Motor neuron (in vitro differentiated cells): ENCODE results near the gene NFKBIA. TPM values are rescaled to one million over a fixed set of nuclear protein-coding genes. Genes with fewer than 3 reads are reported as not detected.
A peak's percentile ranks its signal among the peaks of the same experiment; 100 is the strongest.
"Not testable (repeated sequence)": the region's sequence is repeated elsewhere in the genome, so short reads cannot be mapped to it uniquely, and the experiment has no call there.

Source experiments
- ATAC-seq, 8 experiments: fragments of 200-7000 bp; cut with Tn5 transposase; replicated peaks in 6 of 8; 2 replicates each; pipeline ENCODE4 v1.8.0; 2021; ENCODE audit warnings: mild to moderate bottlenecking in 8 of 8, moderate library complexity in 8 of 8
- H3K27ac ChIP-seq, 2 donors: fragments of 250-450 bp; sonication (Bioruptor Pico); 2 replicates each; pipeline ENCODE4 v1.9.0; 2021; ENCODE audit warnings: antibody characterized with exemption in 2 of 2, mild to moderate bottlenecking in 2 of 2, moderate library complexity in 1 of 2
- H3K4me1 ChIP-seq, 2 donors: fragments of 250-450 bp; sonication (Bioruptor Pico); replicated peaks in 1 of 2; 2 replicates each; pipeline ENCODE4 v1.6.1; 2021; ENCODE audit warnings: antibody characterized with exemption in 2 of 2, mild to moderate bottlenecking in 2 of 2, moderate library complexity in 1 of 2
- H3K4me3 ChIP-seq, 5 donors: fragments of 250-450 bp; sonication (Bioruptor Pico); 2 replicates each; pipeline ENCODE4 v1.9.0; 2021; ENCODE audit warnings: antibody characterized with exemption in 5 of 5, mild to moderate bottlenecking in 5 of 5, moderate library complexity in 4 of 5
- WGBS, 10 experiments: fragments of 450-650 bp; shearing (Covaris generic); methylation state at CpG; one replicate each; pipeline ENCODE4 v1.0.0; 2022; 5-methylcytosine and 5-hydroxymethylcytosine counted together
- in situ Hi-C, 9 experiments: fragments of 400-800 bp; cut with MboI; loops; one replicate each; pipeline ENCODE4 v1.15.0; 2021; ENCODE audit warnings: low sequenced_read_pairs in 9 of 9, low pct_unique_long_range_greater_than_20kb in 2 of 9; ENCODE audit not compliant: unreplicated experiment in 9 of 9
- total RNA-seq, 8 experiments: library from RNA; unstranded; fragments of 300-600 nt; gene quantifications; 2 replicates each; pipeline versions ENCODE4 v1.2.3 to v1.2.4, GENCODE V29; 2022

NFKBIA gene
- total RNA-seq = 100 to 1,000 TPM in 2 of 8 experiments, 10 to 100 TPM in 6; 19.6 to 157 (median 36.2) TPM

- H3K4me1 ChIP-seq = peaks cover 11 to 15% of the 10 kb centered on the region in 2 donors
- H3K4me3 ChIP-seq = peak within 1 kb of the TSS; percentile 67 to 96 (median 89)
- H3K27ac ChIP-seq = peak within 1 kb of the TSS; percentile 95 to 96
- in situ Hi-C loops = loop anchor here in 7 of 9 experiments (25.0 kb wide), 4 partner anchors 192 to 742 kb away; no protein-coding TSS in a partner anchor
- WGBS, 10 experiments = 0% methylated on average over 1 to 17 of the region's 69 CpGs; no CpG with 5 or more reads in 4 of the 10 experiments
- peak; percentile 62 to 86 (median 81) for ATAC-seq
These were observed at the start of gene NFKBIA for GRCh38 chr14:35404449-35405303. Gene NFKBIA (minus strand): TSS chr14:35404749. CDS start chr14:35404644, 105 bp downstream.

GRCh38 chr14:35446450-35446849, 41.9 kb upstream of the NFKBIA start:
- H3K27ac ChIP-seq = no peak overlapping the region
- peak in 3 of 8 experiments; percentile 15 to 46 (median 35) for ATAC-seq
- H3K4me1 ChIP-seq = no peaks in the 10 kb centered on the region
- in situ Hi-C loops = loop anchor here in 1 of 9 experiments (25.0 kb wide), 2 partner anchors 241 to 366 kb away; partner anchors contain the start of gene RALGAPA1
- WGBS, 10 experiments = 0 to 100% (median 78%) methylated on average over 1 of the region's 1 CpG; no CpG with 5 or more reads in 7 of the 10 experiments
- no peak overlapping the region for H3K4me3 ChIP-seq

GRCh38 chr14:35444104-35444503, 39.6 kb upstream of the NFKBIA start:
- no peak for ATAC-seq
- H3K27ac ChIP-seq = no peak overlapping the region
- 0 to 78% (median 20%) methylated on average over 1 of the region's 1 CpG; no CpG with 5 or more reads in 3 of the 10 experiments for WGBS, 10 experiments
- in situ Hi-C loops = loop anchor here in 1 of 9 experiments (25.0 kb wide), 2 partner anchors 243 to 368 kb away; partner anchors contain the start of gene RALGAPA1
- H3K4me3 ChIP-seq = no peak overlapping the region
- no peaks in the 10 kb centered on the region for H3K4me1 ChIP-seq

GRCh38 chr14:35441160-35441559, 36.6 kb upstream of the NFKBIA start:
- Histone ChIP-seq H3K4me3 (no peak overlapping the region), H3K27ac (no peak overlapping the region), H3K4me1 (no peaks in the 10 kb centered on the region)
- in situ Hi-C loops = loop anchor here in 1 of 9 experiments (25.0 kb wide), 2 partner anchors 246 to 371 kb away; partner anchors contain the start of gene RALGAPA1
- ATAC-seq = no peak
- 73 to 100% (median 95%) methylated on average over 1 to 4 of the region's 4 CpGs; no CpG with 5 or more reads in 1 of the 10 experiments for whole genome bisulfite sequencing, 10 experiments

GRCh38 chr14:35438910-35439713, 34.6 kb upstream of the NFKBIA start:
- Histone ChIP-seq H3K27ac (no peak overlapping the region), H3K4me1 (no peaks in the 10 kb centered on the region), H3K4me3 (no peak overlapping the region)
- in situ Hi-C loops = loop anchor here in 1 of 9 experiments (25.0 kb wide), 2 partner anchors 248 to 373 kb away; partner anchors contain the start of gene RALGAPA1
- WGBS, 10 experiments = 7 to 62% (median 44%) methylated on average over 1 to 7 of the region's 8 CpGs; no CpG with 5 or more reads in 1 of the 10 experiments
- ATAC-seq = peak in 6 of 8 experiments; percentile 43 to 94 (median 71)

GRCh38 chr14:35438492-35438891, 33.9 kb upstream of the NFKBIA start:
- not testable (repeated sequence) for H3K27ac ChIP-seq, H3K4me1 ChIP-seq, ATAC-seq, H3K4me3 ChIP-seq
- in situ Hi-C loops = loop anchor here in 1 of 9 experiments (25.0 kb wide), 2 partner anchors 249 to 374 kb away; partner anchors contain the start of gene RALGAPA1
- 63 to 100% (median 86%) methylated on average over 1 to 5 of the region's 9 CpGs; no CpG with 5 or more reads in 4 of the 10 experiments for WGBS, 10 experiments

GRCh38 chr14:35435177-35435576, 30.6 kb upstream of the NFKBIA start:
- Histone ChIP-seq H3K27ac (no peak overlapping the region), H3K4me3 (no peak overlapping the region), H3K4me1 (no peaks in the 10 kb centered on the region)
- ATAC-seq = peak in 1 of 8 experiments; percentile 25
- in situ Hi-C loops = loop anchor here in 1 of 9 experiments (25.0 kb wide), 2 partner anchors 252 to 377 kb away; partner anchors contain the start of gene RALGAPA1

GRCh38 chr14:35433826-35434225, 29.3 kb upstream of the NFKBIA start:
- Histone ChIP-seq H3K4me3 (no peak overlapping the region), H3K27ac (no peak overlapping the region), H3K4me1 (no peaks in the 10 kb centered on the region)
- no peak for ATAC-seq
- 80 to 100% (median 100%) methylated on average over 1 of the region's 1 CpG; no CpG with 5 or more reads in 1 of the 10 experiments for WGBS, 10 experiments
- in situ Hi-C loops = loop anchor here in 1 of 9 experiments (25.0 kb wide), 2 partner anchors 253 to 378 kb away; partner anchors contain the start of gene RALGAPA1

- no peak overlapping the region for H3K4me3 ChIP-seq
- no peaks in the 10 kb centered on the region for H3K4me1 ChIP-seq
- H3K27ac ChIP-seq = no peak overlapping the region
- in situ Hi-C loops = loop anchor here in 1 of 9 experiments (25.0 kb wide), 2 partner anchors 257 to 382 kb away; partner anchors contain the start of gene RALGAPA1
- ATAC-seq = no peak
- 62 to 88% (median 80%) methylated on average over 3 to 12 of the region's 13 CpGs for WGBS, 10 experiments
These were observed 26.1 kb upstream of the NFKBIA start for GRCh38 chr14:35430459-35431199.

- ATAC-seq = no peak
- Histone ChIP-seq H3K27ac (no peak overlapping the region), H3K4me1 (no peaks in the 10 kb centered on the region), H3K4me3 (no peak overlapping the region)
- 39 to 92% (median 75%) methylated on average over 2 to 4 of the region's 4 CpGs for WGBS, 10 experiments
- in situ Hi-C loops = loop anchor here in 1 of 9 experiments (25.0 kb wide), 2 partner anchors 257 to 382 kb away; partner anchors contain the start of gene RALGAPA1
These were observed 25.4 kb upstream of the NFKBIA start for GRCh38 chr14:35429951-35430350.

GRCh38 chr14:35425850-35426249, 21.3 kb upstream of the NFKBIA start:
- 40 to 76% (median 60%) methylated on average over 1 to 2 of the region's 2 CpGs; no CpG with 5 or more reads in 1 of the 10 experiments for WGBS, 10 experiments
- in situ Hi-C loops = loop anchor here in 1 of 9 experiments (25.0 kb wide), 2 partner anchors 261 to 386 kb away; partner anchors contain the start of gene RALGAPA1
- peaks cover 0 to 3% of the 10 kb centered on the region in 2 donors for H3K4me1 ChIP-seq

More at GRCh38 chr14:35425850-35426249, 21.3 kb upstream of the NFKBIA start:
- no peak for ATAC-seq
- Histone ChIP-seq H3K4me3 (no peak overlapping the region), H3K27ac (no peak overlapping the region)
